ENCODE data around the gene NUMA1.

Gene NUMA1

GRCh38 chr11:72102946-72103753, 22.8 kb upstream of the NUMA1 start, which contains the start of gene LAMTOR1:
Gene LAMTOR1, minus strand, starts transcription at chr11:72103297. Its CDS starts 73 bp downstream, at chr11:72103224.
- peak; percentile 98 for DNase-seq (ENCODE audit: extremely low read depth, low read depth)
- TF ChIP-seq CTCF (IDR thresholded peaks at IDR 0.05; ENCODE audit: low read depth, low read length, missing control alignments), result peak; percentile 39
- peak within 1 kb of the TSS; percentile 75 for H3K4me3 ChIP-seq (replicated peaks; ENCODE audit: low read depth, low read length)

GRCh38 chr11:72102631-72102945, 22.2 kb upstream of the NUMA1 start:
- no peak for TF ChIP-seq CTCF (IDR thresholded peaks at IDR 0.05; ENCODE audit: low read depth, low read length, missing control alignments)
- no peak for DNase-seq (ENCODE audit: extremely low read depth, low read depth)
- H3K4me3 ChIP-seq (replicated peaks; ENCODE audit: low read depth, low read length), result peak overlapping the region; percentile 75

- peak overlapping the region; percentile 75 for H3K4me3 ChIP-seq (replicated peaks; ENCODE audit: low read depth, low read length)
- DNase-seq (ENCODE audit: extremely low read depth, low read depth), result no peak
- TF ChIP-seq CTCF (IDR thresholded peaks at IDR 0.05; ENCODE audit: low read depth, low read length, missing control alignments), result no peak
Measured at GRCh38 chr11:72102162-72102561, 21.8 kb upstream of the NUMA1 start.

- no peak for TF ChIP-seq CTCF (IDR thresholded peaks at IDR 0.05; ENCODE audit: low read depth, low read length, missing control alignments)
- no peak for DNase-seq (ENCODE audit: extremely low read depth, low read depth)
- no peak overlapping the region for H3K4me3 ChIP-seq (replicated peaks; ENCODE audit: low read depth, low read length)
Measured at GRCh38 chr11:72100462-72100861, 20.1 kb upstream of the NUMA1 start.

- no peak for TF ChIP-seq CTCF (IDR thresholded peaks at IDR 0.05; ENCODE audit: low read depth, low read length, missing control alignments)
- DNase-seq (ENCODE audit: extremely low read depth, low read depth), result no peak
Measured at GRCh38 chr11:72100009-72100408, 19.7 kb upstream of the NUMA1 start.

GRCh38 chr11:72098741-72099140, 18.4 kb upstream of the NUMA1 start:
- DNase-seq (ENCODE audit: extremely low read depth, low read depth), result no peak
- TF ChIP-seq CTCF (IDR thresholded peaks at IDR 0.05; ENCODE audit: low read depth, low read length, missing control alignments), result no peak
- no peak overlapping the region for H3K4me3 ChIP-seq (replicated peaks; ENCODE audit: low read depth, low read length)

More at GRCh38 chr11:72100009-72100408, 19.7 kb upstream of the NUMA1 start:
- no peak overlapping the region for H3K4me3 ChIP-seq (replicated peaks; ENCODE audit: low read depth, low read length)

Data from HFF-Myc (cell line).